SK-N-SH (cell line): Measurements from ENCODE around the gene ITFG1.
"Not testable (repeated sequence)": the region's sequence is repeated elsewhere in the genome, so short reads cannot be mapped to it uniquely, and the experiment has no call there.

ENCODE experiments used
- CHD2 ChIP-seq: fragments of 150-350 bp; IDR thresholded peaks from 2 replicates; pipeline ENCODE4 v1.6.1; 2018; ENCODE audit warnings: low read length; ENCODE audit not compliant: partially characterized antibody
- ELF1 ChIP-seq: IDR thresholded peaks from 2 replicates; pipeline ENCODE4 v1.4.0; 2012
- EP300 ChIP-seq, 2 experiments: IDR thresholded peaks; 2 replicates each; pipeline versions ENCODE4 v1.4.0 to v1.6.1; 2012; ENCODE audit warnings: borderline replicate concordance in 1 of 2, low read depth in 1 of 2, low read length in 1 of 2
- GATA2 ChIP-seq: sonication (generic); formaldehyde crosslinking; IDR thresholded peaks from 2 replicates; pipeline ENCODE4 v1.5.0; 2020; ENCODE audit warnings: mild to moderate bottlenecking, missing genetic modification reagents
- MAX ChIP-seq: IDR thresholded peaks from 2 replicates; pipeline ENCODE4 v1.4.0; 2012; ENCODE audit warnings: low read depth
- RAD21 ChIP-seq: IDR thresholded peaks from 2 replicates; pipeline ENCODE4 v1.6.1; 2012; ENCODE audit warnings: mild to moderate bottlenecking, low read length
- RFX5 ChIP-seq: IDR thresholded peaks from 2 replicates; pipeline ENCODE4 v1.6.1; 2012; ENCODE audit warnings: mild to moderate bottlenecking, improper control_type of control experiment, low read length
- TF ChIP-seq, protein P1 (sequence below): fragments of 200-600 bp; sonication (generic); IDR thresholded peaks from 2 replicates; pipeline ENCODE4 v1.6.1; 2017; ENCODE audit warnings: antibody characterized with exemption, mild to moderate bottlenecking, moderate library complexity
- TF ChIP-seq, protein P2 (sequence below): IDR thresholded peaks from 2 replicates; pipeline ENCODE4; 2012

DNA sequence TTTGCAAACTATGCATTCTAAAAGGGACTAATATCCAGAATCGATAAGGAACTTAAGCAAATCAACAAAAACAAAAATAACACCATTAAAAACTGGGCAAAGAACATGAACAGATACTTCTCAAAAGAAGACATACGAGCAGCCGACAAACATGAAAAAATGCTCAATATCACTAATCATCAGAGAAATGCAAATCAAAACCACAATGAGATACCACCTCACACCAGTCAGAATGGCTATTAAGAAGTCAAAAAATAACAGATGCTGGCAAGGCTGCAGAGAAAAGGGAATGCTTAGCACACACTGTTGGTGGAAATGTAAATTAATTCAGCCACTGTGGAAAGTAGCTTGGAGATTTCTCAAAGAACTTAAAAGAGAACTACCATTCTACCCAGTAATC lies 130.3 kb downstream of the ITFG1 start:
- not testable (repeated sequence) for TF ChIP-seq ELF1; MAX; GATA2 (CRISPR knock-in tag); EP300 (IDR thresholded peaks at IDR 0.05; ENCODE audit: borderline replicate concordance in 1 of 2, low read depth in 1 of 2, low read length in 1 of 2); CHD2; RFX5; RAD21
- TF ChIP-seq, protein P1, sequence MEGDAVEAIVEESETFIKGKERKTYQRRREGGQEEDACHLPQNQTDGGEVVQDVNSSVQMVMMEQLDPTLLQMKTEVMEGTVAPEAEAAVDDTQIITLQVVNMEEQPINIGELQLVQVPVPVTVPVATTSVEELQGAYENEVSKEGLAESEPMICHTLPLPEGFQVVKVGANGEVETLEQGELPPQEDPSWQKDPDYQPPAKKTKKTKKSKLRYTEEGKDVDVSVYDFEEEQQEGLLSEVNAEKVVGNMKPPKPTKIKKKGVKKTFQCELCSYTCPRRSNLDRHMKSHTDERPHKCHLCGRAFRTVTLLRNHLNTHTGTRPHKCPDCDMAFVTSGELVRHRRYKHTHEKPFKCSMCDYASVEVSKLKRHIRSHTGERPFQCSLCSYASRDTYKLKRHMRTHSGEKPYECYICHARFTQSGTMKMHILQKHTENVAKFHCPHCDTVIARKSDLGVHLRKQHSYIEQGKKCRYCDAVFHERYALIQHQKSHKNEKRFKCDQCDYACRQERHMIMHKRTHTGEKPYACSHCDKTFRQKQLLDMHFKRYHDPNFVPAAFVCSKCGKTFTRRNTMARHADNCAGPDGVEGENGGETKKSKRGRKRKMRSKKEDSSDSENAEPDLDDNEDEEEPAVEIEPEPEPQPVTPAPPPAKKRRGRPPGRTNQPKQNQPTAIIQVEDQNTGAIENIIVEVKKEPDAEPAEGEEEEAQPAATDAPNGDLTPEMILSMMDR: not testable (repeated sequence)
- TF ChIP-seq, protein P2, sequence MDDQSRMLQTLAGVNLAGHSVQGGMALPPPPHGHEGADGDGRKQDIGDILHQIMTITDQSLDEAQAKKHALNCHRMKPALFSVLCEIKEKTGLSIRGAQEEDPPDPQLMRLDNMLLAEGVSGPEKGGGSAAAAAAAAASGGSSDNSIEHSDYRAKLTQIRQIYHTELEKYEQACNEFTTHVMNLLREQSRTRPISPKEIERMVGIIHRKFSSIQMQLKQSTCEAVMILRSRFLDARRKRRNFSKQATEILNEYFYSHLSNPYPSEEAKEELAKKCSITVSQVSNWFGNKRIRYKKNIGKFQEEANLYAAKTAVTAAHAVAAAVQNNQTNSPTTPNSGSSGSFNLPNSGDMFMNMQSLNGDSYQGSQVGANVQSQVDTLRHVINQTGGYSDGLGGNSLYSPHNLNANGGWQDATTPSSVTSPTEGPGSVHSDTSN: not testable (repeated sequence)
